ENCODE results near the gene TGFBR2. TPM values are rescaled to one million over a fixed set of nuclear protein-coding genes. Genes with fewer than 3 reads are reported as not detected.
A peak's percentile ranks its signal among the peaks of the same experiment; 100 is the strongest.

Gene TGFBR2
- total RNA-seq, 2 donors from 2014 or later, result 37.7 to 45.9 TPM

- ATAC-seq (replicated peaks in 1 of 2), result peak; percentile 22 to 27
- Mint-ChIP-seq H3K27ac (peak overlapping the region; percentile 95), H3K36me3 (ENCODE audit: insufficient read depth in 2 of 2) (peaks cover 8 to 16% of the 10 kb centered on the region in 2 donors), H3K4me3 (peak overlapping the region; percentile 66 to 88), H3K4me1 (ENCODE audit: low read depth) (peaks cover 93% of the 10 kb centered on the region), H3K27me3 (ENCODE audit: low read depth) (no peaks in the 10 kb centered on the region), H3K9me3 (no peaks in the 10 kb centered on the region)
- no peak for DNase-seq
Observed at GRCh38 chr3:30637310-30638219, 31.2 kb downstream of the TGFBR2 start.

- peaks cover 94% of the 10 kb centered on the region for H3K4me1 Mint-ChIP-seq (ENCODE audit: low read depth)
- no peaks in the 10 kb centered on the region for H3K9me3 Mint-ChIP-seq
- no peaks in the 10 kb centered on the region for H3K27me3 Mint-ChIP-seq (ENCODE audit: low read depth)
- H3K27ac Mint-ChIP-seq, result peak overlapping the region; percentile 95
- ATAC-seq (replicated peaks in 1 of 2) (no peak), DNase-seq (no peak)
- peak overlapping the region; percentile 66 to 88 for H3K4me3 Mint-ChIP-seq
- peaks cover 8 to 16% of the 10 kb centered on the region in 2 donors for H3K36me3 Mint-ChIP-seq (ENCODE audit: insufficient read depth in 2 of 2)
Observed at GRCh38 chr3:30638685-30639412, 32.4 kb downstream of the TGFBR2 start.

GRCh38 chr3:30639937-30640336 is 33.5 kb downstream of the TGFBR2 start:
- H3K27me3 Mint-ChIP-seq (ENCODE audit: low read depth), result no peaks in the 10 kb centered on the region
- no peaks in the 10 kb centered on the region for H3K9me3 Mint-ChIP-seq
- peaks cover 96% of the 10 kb centered on the region for H3K4me1 Mint-ChIP-seq (ENCODE audit: low read depth)
- peak overlapping the region; percentile 95 for H3K27ac Mint-ChIP-seq
- DNase-seq (no peak), ATAC-seq (replicated peaks in 1 of 2) (peak; percentile 69 to 72)
- H3K36me3 Mint-ChIP-seq (ENCODE audit: insufficient read depth in 2 of 2), result peaks cover 6 to 12% of the 10 kb centered on the region in 2 donors
- peak overlapping the region; percentile 66 to 88 for H3K4me3 Mint-ChIP-seq

GRCh38 chr3:30640851-30641250 is 34.5 kb downstream of the TGFBR2 start:
- DNase-seq, result no peak
- H3K9me3 Mint-ChIP-seq, result no peaks in the 10 kb centered on the region
- no peak for ATAC-seq (replicated peaks in 1 of 2)
- H3K36me3 Mint-ChIP-seq (ENCODE audit: insufficient read depth in 2 of 2), result peaks cover 6 to 10% of the 10 kb centered on the region in 2 donors
- H3K27ac Mint-ChIP-seq, result peak overlapping the region; percentile 95
- H3K27me3 Mint-ChIP-seq (ENCODE audit: low read depth), result no peaks in the 10 kb centered on the region
- peaks cover 96% of the 10 kb centered on the region for H3K4me1 Mint-ChIP-seq (ENCODE audit: low read depth)
- H3K4me3 Mint-ChIP-seq, result peak overlapping the region; percentile 62 to 66

- Mint-ChIP-seq H3K27me3 (ENCODE audit: low read depth) (no peaks in the 10 kb centered on the region), H3K4me1 (ENCODE audit: low read depth) (peaks cover 96% of the 10 kb centered on the region), H3K36me3 (ENCODE audit: insufficient read depth in 2 of 2) (peaks cover 9 to 17% of the 10 kb centered on the region in 2 donors), H3K4me3 (peak overlapping the region; percentile 62 to 66), H3K27ac (peak overlapping the region; percentile 95), H3K9me3 (no peaks in the 10 kb centered on the region)
- DNase-seq, result no peak
- no peak for ATAC-seq (replicated peaks in 1 of 2)
Observed at GRCh38 chr3:30641416-30642251, 35.2 kb downstream of the TGFBR2 start.

- H3K36me3 Mint-ChIP-seq (ENCODE audit: insufficient read depth in 2 of 2), result peaks cover 6 to 20% of the 10 kb centered on the region in 2 donors
- peaks cover 96% of the 10 kb centered on the region for H3K4me1 Mint-ChIP-seq (ENCODE audit: low read depth)
- DNase-seq, result no peak
- no peak for ATAC-seq (replicated peaks in 1 of 2)
- H3K27ac Mint-ChIP-seq, result peak overlapping the region; percentile 95
- no peaks in the 10 kb centered on the region for H3K27me3 Mint-ChIP-seq (ENCODE audit: low read depth)
- no peaks in the 10 kb centered on the region for H3K9me3 Mint-ChIP-seq
- H3K4me3 Mint-ChIP-seq, result peak overlapping the region; percentile 62
Observed at GRCh38 chr3:30642849-30643361, 36.5 kb downstream of the TGFBR2 start.

- no peaks in the 10 kb centered on the region for H3K27me3 Mint-ChIP-seq (ENCODE audit: low read depth)
- peak; percentile 63 to 66 for ATAC-seq (replicated peaks in 1 of 2)
- H3K9me3 Mint-ChIP-seq, result no peaks in the 10 kb centered on the region
- H3K4me3 Mint-ChIP-seq, result peak overlapping the region; percentile 62
- peaks cover 96% of the 10 kb centered on the region for H3K4me1 Mint-ChIP-seq (ENCODE audit: low read depth)
- peak; percentile 74 to 75 for DNase-seq
- H3K36me3 Mint-ChIP-seq (ENCODE audit: insufficient read depth in 2 of 2), result peaks cover 10 to 26% of the 10 kb centered on the region in 2 donors
- peak overlapping the region; percentile 95 for H3K27ac Mint-ChIP-seq
Observed at GRCh38 chr3:30643763-30644462, 37.5 kb downstream of the TGFBR2 start.

- no peaks in the 10 kb centered on the region for H3K9me3 Mint-ChIP-seq
- H3K36me3 Mint-ChIP-seq (ENCODE audit: insufficient read depth in 2 of 2), result peaks cover 13 to 30% of the 10 kb centered on the region in 2 donors
- peak; percentile 60 to 70 for DNase-seq
- peak; percentile 61 to 72 for ATAC-seq (replicated peaks in 1 of 2)
- peaks cover 96% of the 10 kb centered on the region for H3K4me1 Mint-ChIP-seq (ENCODE audit: low read depth)
- peak overlapping the region; percentile 62 for H3K4me3 Mint-ChIP-seq
- H3K27ac Mint-ChIP-seq, result peak overlapping the region; percentile 95
- no peaks in the 10 kb centered on the region for H3K27me3 Mint-ChIP-seq (ENCODE audit: low read depth)
Observed at GRCh38 chr3:30644615-30645014, 38.2 kb downstream of the TGFBR2 start.

- no peak for DNase-seq
Observed at GRCh38 chr3:30645077-30645476, 38.7 kb downstream of the TGFBR2 start.

GRCh38 chr3:30646181-30646876 is 39.9 kb downstream of the TGFBR2 start:
- H3K36me3 Mint-ChIP-seq (ENCODE audit: insufficient read depth in 2 of 2), result peaks cover 19 to 42% of the 10 kb centered on the region in 2 donors
- H3K9me3 Mint-ChIP-seq, result peaks cover 0 to 2% of the 10 kb centered on the region in 2 donors
- H3K4me3 Mint-ChIP-seq, result peak overlapping the region; percentile 62
- ATAC-seq (replicated peaks in 1 of 2) (no peak), DNase-seq (no peak)
- peaks cover 96% of the 10 kb centered on the region for H3K4me1 Mint-ChIP-seq (ENCODE audit: low read depth)
- peak overlapping the region; percentile 95 for H3K27ac Mint-ChIP-seq
- no peaks in the 10 kb centered on the region for H3K27me3 Mint-ChIP-seq (ENCODE audit: low read depth)

More at GRCh38 chr3:30645077-30645476, 38.7 kb downstream of the TGFBR2 start:
- Mint-ChIP-seq H3K4me3 (peak overlapping the region; percentile 62), H3K27ac (peak overlapping the region; percentile 95), H3K9me3 (no peaks in the 10 kb centered on the region), H3K4me1 (ENCODE audit: low read depth) (peaks cover 96% of the 10 kb centered on the region), H3K36me3 (ENCODE audit: insufficient read depth in 2 of 2) (peaks cover 13 to 31% of the 10 kb centered on the region in 2 donors), H3K27me3 (ENCODE audit: low read depth) (no peaks in the 10 kb centered on the region)
- peak; percentile 26 to 28 for ATAC-seq (replicated peaks in 1 of 2)

GRCh38 chr3:30646961-30647752 is 40.8 kb downstream of the TGFBR2 start:
- peaks cover 0 to 2% of the 10 kb centered on the region in 2 donors for H3K9me3 Mint-ChIP-seq
- H3K36me3 Mint-ChIP-seq (ENCODE audit: insufficient read depth in 2 of 2), result peaks cover 23 to 49% of the 10 kb centered on the region in 2 donors
- peaks cover 96% of the 10 kb centered on the region for H3K4me1 Mint-ChIP-seq (ENCODE audit: low read depth)
- peak overlapping the region; percentile 62 for H3K4me3 Mint-ChIP-seq
- no peaks in the 10 kb centered on the region for H3K27me3 Mint-ChIP-seq (ENCODE audit: low read depth)
- ATAC-seq (replicated peaks in 1 of 2) (no peak), DNase-seq (no peak)
- peak overlapping the region; percentile 95 for H3K27ac Mint-ChIP-seq

Measured in activated T-cell treated with anti-CD3 and anti-CD28 coated beads, Interleukin-2, amount 50 U/mL, for 72 hours (primary cell).